HepG2 (cell line): Measurements from ENCODE around the gene TAF6L. TPM values are rescaled to one million over a fixed set of nuclear protein-coding genes. Genes with fewer than 3 reads are reported as not detected.
A peak's percentile ranks its signal among the peaks of the same experiment; 100 is the strongest.

Source experiments
- ADNP ChIP-seq: sonication (generic); formaldehyde crosslinking; IDR thresholded peaks from 2 replicates; pipeline ENCODE4 v1.4.0; 2020; ENCODE audit warnings: missing genetic modification reagents
- CHD4 ChIP-seq: fragments of 200-600 bp; sonication (generic); IDR thresholded peaks from 2 replicates; pipeline ENCODE4 v1.7.0; 2017; ENCODE audit warnings: mild to moderate bottlenecking, low read length, borderline replicate concordance
- GMEB2 ChIP-seq: IDR thresholded peaks from 2 replicates; pipeline ENCODE4 v1.6.1; 2016; ENCODE audit warnings: missing biosample characterization, missing genetic modification reagents, low read depth
- HCFC1 ChIP-seq: fragments of 150-350 bp; IDR thresholded peaks from 2 replicates; pipeline ENCODE4 v1.6.1; 2014; ENCODE audit warnings: low read depth, low read length
- HNF4G ChIP-seq, 2 experiments: sonication (generic) in 1 of 2; formaldehyde crosslinking in 1 of 2; IDR thresholded peaks; 2 replicates each; pipeline versions ENCODE4 v1.4.0 to v1.6.1; 2011 to 2020; ENCODE audit warnings: borderline replicate concordance in 2 of 2, low read depth in 2 of 2, mild to moderate bottlenecking in 2 of 2, low read length in 1 of 2, missing genetic modification reagents in 1 of 2, moderate library complexity in 1 of 2
- KDM6A ChIP-seq: IDR thresholded peaks from 2 replicates; pipeline ENCODE4 v1.6.1; 2016; ENCODE audit warnings: low read depth
- MIXL1 ChIP-seq: IDR thresholded peaks from 2 replicates; pipeline ENCODE4 v1.6.1; 2016
- MLXIP ChIP-seq: sonication (generic); formaldehyde crosslinking; IDR thresholded peaks from 2 replicates; pipeline ENCODE4 v1.9.0; 2021; ENCODE audit warnings: missing genetic modification reagents, borderline replicate concordance
- NKX3-1 ChIP-seq: sonication (generic); formaldehyde crosslinking; IDR thresholded peaks from 2 replicates; pipeline ENCODE4 v1.5.0; 2020; ENCODE audit warnings: missing genetic modification reagents
- PAX8 ChIP-seq: sonication (generic); formaldehyde crosslinking; IDR thresholded peaks from 2 replicates; pipeline ENCODE4 v1.8.0; 2022; ENCODE audit warnings: mild to moderate bottlenecking, missing genetic modification reagents, borderline replicate concordance
- PLRG1 ChIP-seq: fragments of 450-650 bp; conservative IDR thresholded peaks from 2 replicates; pipeline ENCODE4 v1.6.1; 2016
- SIN3A ChIP-seq: IDR thresholded peaks from 2 replicates; pipeline ENCODE4 v1.6.1; 2011; ENCODE audit warnings: low read depth, mild to moderate bottlenecking, control low read depth, low read length, borderline replicate concordance
- ZEB1 ChIP-seq: IDR thresholded peaks from 2 replicates; pipeline ENCODE4 v1.6.1; 2012; ENCODE audit warnings: mild to moderate bottlenecking, low read depth, inconsistent platforms; ENCODE audit not compliant: insufficient replicate concordance
- ZFAT ChIP-seq: sonication (generic); formaldehyde crosslinking; conservative IDR thresholded peaks from 2 replicates; pipeline ENCODE4 v1.8.1; 2023; ENCODE audit warnings: missing genetic modification reagents, inconsistent platforms
- ZKSCAN8 ChIP-seq: IDR thresholded peaks from 2 replicates; pipeline ENCODE4 v1.6.1; 2016; ENCODE audit warnings: borderline replicate concordance, missing genetic modification reagents, missing compliant biosample characterization
- ZMAT3 ChIP-seq: sonication (generic); formaldehyde crosslinking; conservative IDR thresholded peaks from 2 replicates; pipeline ENCODE4 v1.7.0; 2021; ENCODE audit warnings: missing genetic modification reagents
- ZNF12 ChIP-seq: sonication (generic); formaldehyde crosslinking; IDR thresholded peaks from 2 replicates; pipeline ENCODE4 v1.5.0; 2020; ENCODE audit warnings: missing genetic modification reagents
- ZNF205 ChIP-seq: IDR thresholded peaks from 2 replicates; pipeline ENCODE4 v1.6.1; 2018; ENCODE audit warnings: missing biosample characterization, missing genetic modification reagents
- ZNF598 ChIP-seq: sonication (generic); formaldehyde crosslinking; IDR thresholded peaks from 2 replicates; pipeline ENCODE4 v1.5.1; 2020; ENCODE audit warnings: mild to moderate bottlenecking, missing genetic modification reagents, borderline replicate concordance
- ZNF75D ChIP-seq: sonication (generic); formaldehyde crosslinking; IDR thresholded peaks from 2 replicates; pipeline ENCODE4 v1.8.1; 2023; ENCODE audit warnings: missing genetic modification reagents, mild to moderate bottlenecking, borderline replicate concordance
- ZSCAN25 ChIP-seq: sonication (generic); formaldehyde crosslinking; IDR thresholded peaks from 2 replicates; pipeline ENCODE4 v1.8.0; 2022; ENCODE audit warnings: mild to moderate bottlenecking, missing genetic modification reagents
- polyA plus RNA-seq, 8 experiments: library from polyadenylated mRNA; depleted of rRNA in 3 of 8; stranded (reverse) in 7 of 8; unstranded in 1 of 8; fragments of >200 nt; fragmentation: Illumina TruSeq in 4 of 8; extraction: Trizol in 4 of 8; gene quantifications; 2 replicates each; pipeline versions ENCODE4 v1.2.1 to v1.2.3, GENCODE V29; 2011 to 2016; ENCODE audit warnings: low read depth in 4 of 8, missing spikeins in 1 of 8, mixed read lengths in 1 of 8; ENCODE audit not compliant: insufficient read depth in 1 of 8
- total RNA-seq, 5 experiments: library from RNA; depleted of rRNA; stranded (reverse); fragments of >200 nt; fragmentation: Illumina TruSeq; extraction: Trizol; gene quantifications; 2 replicates each; pipeline ENCODE4 v1.2.3, GENCODE V29; 2016; ENCODE audit warnings: low read depth in 1 of 5
- TF ChIP-seq, protein P1 (sequence below): sonication (generic); formaldehyde crosslinking; IDR thresholded peaks from 2 replicates; pipeline ENCODE4 v1.8.0; 2022; ENCODE audit warnings: mild to moderate bottlenecking, missing genetic modification reagents
- TF ChIP-seq, protein P2 (sequence below): IDR thresholded peaks from 2 replicates; pipeline ENCODE4 v1.6.1; 2012; ENCODE audit warnings: inconsistent platforms

TAF6L gene
- total and polyA plus RNA-seq, 2 of the 13 experiments (the other 11 are each of a cell fraction or from before 2014, with no cell fraction given): 12.6 to 19.4 TPM

DNA sequence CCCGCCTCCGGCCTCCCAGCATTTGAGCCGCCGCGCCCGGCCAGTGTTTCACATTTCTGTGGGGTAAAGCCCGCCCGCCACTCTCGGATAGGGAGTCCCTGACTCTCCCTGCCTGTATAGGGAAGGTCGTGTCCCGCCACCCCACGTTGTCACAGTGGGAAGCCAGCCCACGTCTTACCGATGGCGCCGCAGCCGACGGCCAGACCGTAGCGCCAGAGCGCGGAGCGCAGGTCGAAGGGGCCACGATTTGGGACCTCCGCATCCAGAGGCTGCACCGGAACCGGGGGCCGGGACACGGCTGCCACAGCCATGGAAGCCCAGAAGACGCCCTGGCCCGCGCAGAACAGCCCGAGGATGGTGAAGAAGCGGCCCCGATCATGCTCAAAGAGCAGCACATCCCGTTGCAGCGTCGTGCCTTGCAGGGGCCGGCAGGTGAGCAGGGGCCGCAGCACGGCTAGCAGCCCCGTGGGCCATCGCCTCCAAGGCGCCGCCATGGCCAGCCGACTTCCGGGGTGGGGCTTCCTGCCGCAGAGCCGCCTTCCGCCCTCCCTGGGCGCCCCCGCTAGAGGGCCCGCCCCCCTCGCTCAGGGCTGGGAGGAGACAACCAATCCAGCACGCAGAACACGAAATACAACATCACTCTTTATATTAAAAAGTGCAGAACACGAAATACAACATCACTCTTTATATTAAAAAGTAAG is 20.5 kb downstream of the TAF6L start, which contains the start of gene TMEM223 (continued):
- TF ChIP-seq MLXIP (CRISPR knock-in tag): no peak
- TF ChIP-seq SIN3A: peak; percentile 59; the same call in 1 of the 2 replicates
- peak; percentile 92; the same call in 1 of the 2 replicates for TF ChIP-seq ZNF598 (CRISPR knock-in tag)
- TF ChIP-seq, protein P1, sequence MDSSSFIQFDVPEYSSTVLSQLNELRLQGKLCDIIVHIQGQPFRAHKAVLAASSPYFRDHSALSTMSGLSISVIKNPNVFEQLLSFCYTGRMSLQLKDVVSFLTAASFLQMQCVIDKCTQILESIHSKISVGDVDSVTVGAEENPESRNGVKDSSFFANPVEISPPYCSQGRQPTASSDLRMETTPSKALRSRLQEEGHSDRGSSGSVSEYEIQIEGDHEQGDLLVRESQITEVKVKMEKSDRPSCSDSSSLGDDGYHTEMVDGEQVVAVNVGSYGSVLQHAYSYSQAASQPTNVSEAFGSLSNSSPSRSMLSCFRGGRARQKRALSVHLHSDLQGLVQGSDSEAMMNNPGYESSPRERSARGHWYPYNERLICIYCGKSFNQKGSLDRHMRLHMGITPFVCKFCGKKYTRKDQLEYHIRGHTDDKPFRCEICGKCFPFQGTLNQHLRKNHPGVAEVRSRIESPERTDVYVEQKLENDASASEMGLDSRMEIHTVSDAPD (CRISPR knock-in tag): 0 out of 2 replicates have a peak, but pooled peaks have one; percentile 29
- no peak for TF ChIP-seq ADNP
- no peak for TF ChIP-seq CHD4
- TF ChIP-seq KDM6A (CRISPR knock-in tag): no peak
- no peak for TF ChIP-seq HCFC1
- no peak for TF ChIP-seq PLRG1
- peak; percentile 51; the same call in 1 of the 2 replicates for TF ChIP-seq ZKSCAN8
- TF ChIP-seq ZNF75D (CRISPR knock-in tag): 0 out of 2 replicates have a peak, but pooled peaks have one; percentile 42
- peak; percentile 61 for TF ChIP-seq ZMAT3 (CRISPR knock-in tag)
- 0 out of 2 replicates have a peak, but pooled peaks have one; percentile 59 for TF ChIP-seq ZNF205 (CRISPR knock-in tag)
- TF ChIP-seq MIXL1 (CRISPR knock-in tag): no peak
- TF ChIP-seq ZEB1: no peak
- TF ChIP-seq ZSCAN25 (CRISPR knock-in tag): peak; percentile 50; the same call in 1 of the 2 replicates
- TF ChIP-seq ZNF12: no peak
- TF ChIP-seq GMEB2: no peak
- TF ChIP-seq NKX3-1 (CRISPR knock-in tag): no peak
- no peak for TF ChIP-seq HNF4G (IDR thresholded peaks at IDR 0.05; ENCODE audit: borderline replicate concordance, low read depth, low read length)
- TF ChIP-seq HNF4G (CRISPR knock-in tag; IDR thresholded peaks at IDR 0.05; ENCODE audit: borderline replicate concordance, low read depth): peak; percentile 24; the same call in 1 of the 2 replicates
- TF ChIP-seq, protein P2, sequence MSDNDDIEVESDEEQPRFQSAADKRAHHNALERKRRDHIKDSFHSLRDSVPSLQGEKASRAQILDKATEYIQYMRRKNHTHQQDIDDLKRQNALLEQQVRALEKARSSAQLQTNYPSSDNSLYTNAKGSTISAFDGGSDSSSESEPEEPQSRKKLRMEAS: peak; percentile 82
- no peak for TF ChIP-seq PAX8 (CRISPR knock-in tag)
- no peak for TF ChIP-seq ZFAT (CRISPR knock-in tag)
